IMR-90 (cell line): ENCODE measurements around the gene INSYN2A. TPM values are rescaled to one million over a fixed set of nuclear protein-coding genes. Genes with fewer than 3 reads are reported as not detected.

Experiments used
- ATAC-seq: fragments of 200-7000 bp; cut with Tn5 transposase; 2 replicates; pipeline ENCODE4 v1.9.1; 2020; ENCODE audit warnings: low read depth, mild to moderate bottlenecking, moderate library complexity
- BruUV-seq: library from RNA; stranded (reverse); fragments of 400-500 nt; replicated peaks from 2 replicates; lab custom pipeline; 2021; lab: Mats Ljungman, UMichigan
- CTCF ChIA-PET: fragments of 300-600 bp; formaldehyde crosslinking; extraction: SDS; loops from one replicate; lab custom pipeline; 2021; ENCODE audit warnings: antibody characterized with exemption; lab: Yijun Ruan, JAX
- POLR2A ChIA-PET: fragments of 300-600 bp; sonication (Branson Sonifier 250); formaldehyde crosslinking; loops from one replicate; lab custom pipeline; 2022; ENCODE audit warnings: antibody characterized with exemption; ENCODE audit not compliant: unreplicated experiment; lab: Charles Lee
- DNase-seq: peaks from one replicate; pipeline ENCODE4 v3.0.0; 2013
- H2AFZ ChIP-seq: replicated peaks from 2 replicates; pipeline ENCODE3; 2013; ENCODE audit warnings: low read length, mild to moderate bottlenecking; ENCODE audit not compliant: poor library complexity
- H2AK5ac ChIP-seq: 2 replicates; pipeline ENCODE4 v1.6.1; 2013; ENCODE audit warnings: low read depth, low read length, inconsistent platforms
- H2AK9ac ChIP-seq: replicated peaks from 2 replicates; pipeline ENCODE3; 2013; ENCODE audit warnings: mild to moderate bottlenecking, low read depth, low read length, moderate library complexity; ENCODE audit not compliant: poor library complexity
- H2BK120ac ChIP-seq: 2 replicates; pipeline ENCODE4 v1.6.1; 2013; ENCODE audit warnings: low read depth, low read length, inconsistent platforms
- H2BK15ac ChIP-seq: 3 replicates; pipeline ENCODE4 v1.6.1; 2013; ENCODE audit warnings: low read depth, low read length, inconsistent platforms
- H2BK20ac ChIP-seq: 2 replicates; pipeline ENCODE4 v1.6.1; 2013; ENCODE audit warnings: low read depth, mild to moderate bottlenecking, inconsistent platforms, low read length, moderate library complexity
- H2BK5ac ChIP-seq: 2 replicates; pipeline ENCODE4 v1.6.1; 2013; ENCODE audit warnings: mild to moderate bottlenecking, low read depth, low read length, inconsistent platforms; ENCODE audit not compliant: poor library complexity, severe bottlenecking
- H3K14ac ChIP-seq: replicated peaks from 2 replicates; pipeline ENCODE4 v1.6.1; 2013; ENCODE audit warnings: low read depth, low read length, inconsistent platforms
- H3K18ac ChIP-seq: 2 replicates; pipeline ENCODE4 v1.6.1; 2013; ENCODE audit warnings: low read depth, low read length, control low read depth
- H3K23ac ChIP-seq: 2 replicates; pipeline ENCODE4 v1.6.1; 2013; ENCODE audit warnings: low read depth, low read length, inconsistent platforms
- H3K27ac ChIP-seq: 2 replicates; pipeline ENCODE4 v1.5.1; 2013; ENCODE audit warnings: mild to moderate bottlenecking, control low read depth, low read length; ENCODE audit not compliant: insufficient read depth
- H3K27me3 ChIP-seq: 2 replicates; pipeline ENCODE4 v1.6.1; 2013; ENCODE audit warnings: low read length; ENCODE audit not compliant: control insufficient read depth, insufficient read depth
- H3K36me3 ChIP-seq: 2 replicates; pipeline ENCODE4 v1.6.1; 2013; ENCODE audit warnings: low read length, mixed read lengths; ENCODE audit not compliant: control insufficient read depth, insufficient read depth
- H3K4ac ChIP-seq: 2 replicates; pipeline ENCODE4 v1.6.1; 2013; ENCODE audit warnings: low read depth, low read length, inconsistent platforms
- H3K4me1 ChIP-seq: 2 replicates; pipeline ENCODE4 v1.6.1; 2013; ENCODE audit warnings: low read length, mixed read lengths; ENCODE audit not compliant: control insufficient read depth, insufficient read depth
- H3K4me2 ChIP-seq: 2 replicates; pipeline ENCODE4 v1.6.1; 2013; ENCODE audit warnings: low read depth, mild to moderate bottlenecking, control low read depth, low read length, moderate library complexity
- H3K4me3 ChIP-seq: 2 replicates; pipeline ENCODE4 v1.5.1; 2013; ENCODE audit warnings: low read depth, mild to moderate bottlenecking, control low read depth, low read length, moderate library complexity; ENCODE audit not compliant: insufficient read depth
- H3K56ac ChIP-seq: 2 replicates; pipeline ENCODE4 v1.6.1; 2013; ENCODE audit warnings: low read length, inconsistent platforms; ENCODE audit not compliant: insufficient read depth; ENCODE audit errors: extremely low read depth
- H3K79me1 ChIP-seq, 2 experiments: 2 replicates each; pipeline ENCODE4 v1.6.1; 2013; ENCODE audit warnings: low read length in 2 of 2, inconsistent platforms in 1 of 2, low read depth in 1 of 2
- H3K9ac ChIP-seq: 2 replicates; pipeline ENCODE4 v1.6.1; 2013; ENCODE audit warnings: low read depth, low read length, control low read depth
- H3K9me1 ChIP-seq: 2 replicates; pipeline ENCODE4 v1.6.1; 2013; ENCODE audit warnings: low read length, inconsistent platforms; ENCODE audit not compliant: insufficient read depth
- H3K9me3 ChIP-seq: 2 replicates; pipeline ENCODE4 v1.6.1; 2013; ENCODE audit warnings: low read length; ENCODE audit not compliant: control insufficient read depth, insufficient read depth
- H4K20me1 ChIP-seq: 2 replicates; pipeline ENCODE4 v1.6.1; 2013; ENCODE audit warnings: low read length, inconsistent platforms; ENCODE audit not compliant: insufficient read depth
- H4K5ac ChIP-seq: 2 replicates; pipeline ENCODE4 v1.6.1; 2013; ENCODE audit warnings: mild to moderate bottlenecking, low read depth, low read length, control low read depth
- H4K8ac ChIP-seq, 2 experiments: 2 replicates each; pipeline ENCODE4 v1.6.1; 2013; ENCODE audit warnings: low read depth in 2 of 2, low read length in 2 of 2, control low read depth in 1 of 2, inconsistent platforms in 1 of 2
- H4K91ac ChIP-seq: 2 replicates; pipeline ENCODE4 v1.6.1; 2013; ENCODE audit warnings: low read depth, low read length, inconsistent platforms; ENCODE audit not compliant: insufficient read depth
- BHLHE40 ChIP-seq: fragments of 150-350 bp; IDR thresholded peaks from 2 replicates; pipeline ENCODE4 v1.6.1; 2016; ENCODE audit warnings: mild to moderate bottlenecking, low read depth, low read length
- CEBPB ChIP-seq: IDR thresholded peaks from 2 replicates; pipeline ENCODE4 v1.6.1; 2012; ENCODE audit warnings: low read depth, low read length, improper control_type of control experiment
- CHD1 ChIP-seq: IDR thresholded peaks from 2 replicates; pipeline ENCODE4 v1.6.1; 2012; ENCODE audit warnings: low read depth, low read length, improper control_type of control experiment
- ELK1 ChIP-seq: fragments of 150-350 bp; IDR thresholded peaks from 2 replicates; pipeline ENCODE4 v1.6.1; 2016; ENCODE audit warnings: low read depth, mild to moderate bottlenecking, low read length, moderate library complexity, borderline replicate concordance
- FOS ChIP-seq: fragments of 150-350 bp; IDR thresholded peaks from 2 replicates; pipeline ENCODE4 v1.6.1; 2016; ENCODE audit warnings: low read depth, low read length
- MAFK ChIP-seq: IDR thresholded peaks from 2 replicates; pipeline ENCODE4 v1.6.1; 2012; ENCODE audit warnings: low read depth, low read length, improper control_type of control experiment
- MAZ ChIP-seq: IDR thresholded peaks from 2 replicates; pipeline ENCODE4 v1.6.1; 2012; ENCODE audit warnings: low read depth, mild to moderate bottlenecking, low read length, improper control_type of control experiment, moderate library complexity, borderline replicate concordance
- MXI1 ChIP-seq: IDR thresholded peaks from 2 replicates; pipeline ENCODE4 v1.6.1; 2012; ENCODE audit warnings: low read depth, mild to moderate bottlenecking, low read length, moderate library complexity, borderline replicate concordance
- NFE2L2 ChIP-seq: fragments of 150-350 bp; IDR thresholded peaks from 2 replicates; pipeline ENCODE4 v1.6.1; 2016; ENCODE audit warnings: low read depth, mild to moderate bottlenecking, low read length
- POLR2A ChIP-seq: IDR thresholded peaks from 2 replicates; pipeline ENCODE4 v1.6.1; 2012; ENCODE audit warnings: mild to moderate bottlenecking, low read depth, low read length
- RAD21 ChIP-seq: IDR thresholded peaks from 2 replicates; pipeline ENCODE4 v1.6.1; 2012; ENCODE audit warnings: low read length, improper control_type of control experiment
- RCOR1 ChIP-seq: IDR thresholded peaks from 2 replicates; pipeline ENCODE4 v1.6.1; 2012; ENCODE audit warnings: mild to moderate bottlenecking, low read length, improper control_type of control experiment; ENCODE audit not compliant: insufficient replicate concordance
- RFX5 ChIP-seq: IDR thresholded peaks from 2 replicates; pipeline ENCODE4 v1.8.0; 2012; ENCODE audit warnings: low read depth, mild to moderate bottlenecking, low read length, moderate library complexity
- SMC3 ChIP-seq: fragments of 150-350 bp; IDR thresholded peaks from 2 replicates; pipeline ENCODE4 v1.6.1; 2016; ENCODE audit warnings: low read depth, mild to moderate bottlenecking, antibody characterized with exemption, low read length, moderate library complexity
- USF2 ChIP-seq: fragments of 150-350 bp; IDR thresholded peaks from 2 replicates; pipeline ENCODE4 v1.6.1; 2017; ENCODE audit warnings: mild to moderate bottlenecking, antibody characterized with exemption, low read length, low read depth
- WGBS, 2 experiments: methylation state at CpG; one replicate each; pipeline versions ENCODE4 v1.1.5 to v1.1.7; 2013; ENCODE audit warnings: missing lambda C conversion rate in 2 of 2; ENCODE audit not compliant: insufficient read length in 1 of 2; ENCODE audit errors: extremely low coverage in 2 of 2; 5-methylcytosine and 5-hydroxymethylcytosine counted together
- dilution Hi-C: fragments of 300-500 bp; cut with HindIII; formaldehyde crosslinking; loops from one replicate; pipeline ENCODE4 v1.14.3; 2018; ENCODE audit warnings: low sequenced_read_pairs; ENCODE audit not compliant: unreplicated experiment
- in situ Hi-C: fragments of 300-500 bp; cut with MboI; formaldehyde crosslinking; loops from 3 replicates; pipeline ENCODE4 v1.14.3; 2019; ENCODE audit warnings: low sequenced_read_pairs, inconsistent platforms, mixed read lengths
- intact Hi-C: fragments of 100-400 bp; cut with micrococcal nuclease; formaldehyde crosslinking; loops from 2 replicates; pipeline ENCODE4 v1.10.0; 2022
- polyA plus RNA-seq, 3 experiments: library from polyadenylated mRNA; depleted of rRNA; stranded (reverse); fragments of >200 nt; gene quantifications; 2 replicates each; pipeline ENCODE4 v1.2.3, GENCODE V29; 2012; ENCODE audit warnings: low replicate concordance in 1 of 3
- total RNA-seq: library from RNA; depleted of rRNA; stranded (reverse); fragments of >200 nt; gene quantifications from 2 replicates; pipeline ENCODE4 v1.2.3, GENCODE V29; 2012
- TF ChIP-seq, protein P1 (sequence below): conservative IDR thresholded peaks from 2 replicates; pipeline ENCODE4 v1.5.1; 2012; ENCODE audit warnings: mild to moderate bottlenecking, low read depth, low read length, improper control_type of control experiment

The INSYN2A gene
- total and polyA plus RNA-seq, 2 of the 4 experiments (the other 2 are of a cell fraction): 0.10 to 0.18 TPM

DNA sequence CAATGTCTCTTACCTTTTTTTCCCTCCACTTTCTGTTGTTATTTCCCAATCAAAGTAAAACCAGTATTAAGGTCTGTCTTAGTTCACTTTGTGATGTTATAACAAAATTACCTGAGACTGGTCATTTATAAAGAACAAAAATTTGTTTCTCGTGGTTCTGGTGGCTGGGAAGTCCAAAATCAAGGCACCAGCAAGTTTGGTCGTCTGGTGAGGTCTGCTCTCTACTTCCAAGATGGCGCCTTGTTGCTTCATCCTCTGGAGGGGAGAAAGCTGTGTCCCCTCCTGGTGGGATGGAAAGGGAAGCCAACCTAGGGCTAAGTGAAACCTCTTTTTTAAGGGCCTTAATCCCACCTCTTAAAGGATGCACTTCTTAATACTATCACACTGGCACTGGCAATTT is 22.3 kb upstream of the INSYN2A start:
- WGBS, 2 experiments: no CpG with 5 or more reads among the region's 3 CpGs
- dilution Hi-C loops (no loop called here), in situ Hi-C loops (no loop called here)

More for the DNA sequence above, 22.3 kb upstream of the INSYN2A start:
- H3K14ac ChIP-seq: no peak overlapping the region
- intact Hi-C loops: no loop called here
- H3K4me3 ChIP-seq: no peak overlapping the region
- DNase-seq: no peak
- H2AK5ac ChIP-seq: no peak overlapping the region
- H3K79me1 ChIP-seq: peaks cover 13 to 15% of the 10 kb centered on the region in 2 experiments
- H2AFZ ChIP-seq: no peak overlapping the region
- no peak overlapping the region for H4K8ac ChIP-seq
- ChIA-PET CTCF (no interaction called here), POLR2A (no interaction called here)
- no peak overlapping the region for H2BK20ac ChIP-seq
- no peak overlapping the region for H4K91ac ChIP-seq
- no peaks in the 10 kb centered on the region for H3K4me1 ChIP-seq
- H3K9me1 ChIP-seq: peaks cover 4% of the 10 kb centered on the region; the same call in 1 of the 2 replicates
- ATAC-seq: no peak
- no peak overlapping the region for H2BK15ac ChIP-seq
- H3K27me3 ChIP-seq: no peaks in the 10 kb centered on the region
- H3K56ac ChIP-seq: no peak overlapping the region
- no peak overlapping the region for H2BK5ac ChIP-seq
- no peaks in the 10 kb centered on the region for H3K9me3 ChIP-seq
- no peak overlapping the region for H3K18ac ChIP-seq
- no peak overlapping the region for H3K9ac ChIP-seq
- H3K27ac ChIP-seq: no peak overlapping the region
- no peak overlapping the region for H4K5ac ChIP-seq
- TF ChIP-seq MAFK (no peak), MXI1 (no peak), FOS (no peak), RCOR1 (no peak), POLR2A (no peak), ELK1 (no peak), NFE2L2 (no peak), MAZ (no peak), CEBPB (no peak), USF2 (no peak), RFX5 (no peak), RAD21 (no peak), BHLHE40 (no peak), SMC3 (no peak), CHD1 (no peak)
- TF ChIP-seq, protein P1, sequence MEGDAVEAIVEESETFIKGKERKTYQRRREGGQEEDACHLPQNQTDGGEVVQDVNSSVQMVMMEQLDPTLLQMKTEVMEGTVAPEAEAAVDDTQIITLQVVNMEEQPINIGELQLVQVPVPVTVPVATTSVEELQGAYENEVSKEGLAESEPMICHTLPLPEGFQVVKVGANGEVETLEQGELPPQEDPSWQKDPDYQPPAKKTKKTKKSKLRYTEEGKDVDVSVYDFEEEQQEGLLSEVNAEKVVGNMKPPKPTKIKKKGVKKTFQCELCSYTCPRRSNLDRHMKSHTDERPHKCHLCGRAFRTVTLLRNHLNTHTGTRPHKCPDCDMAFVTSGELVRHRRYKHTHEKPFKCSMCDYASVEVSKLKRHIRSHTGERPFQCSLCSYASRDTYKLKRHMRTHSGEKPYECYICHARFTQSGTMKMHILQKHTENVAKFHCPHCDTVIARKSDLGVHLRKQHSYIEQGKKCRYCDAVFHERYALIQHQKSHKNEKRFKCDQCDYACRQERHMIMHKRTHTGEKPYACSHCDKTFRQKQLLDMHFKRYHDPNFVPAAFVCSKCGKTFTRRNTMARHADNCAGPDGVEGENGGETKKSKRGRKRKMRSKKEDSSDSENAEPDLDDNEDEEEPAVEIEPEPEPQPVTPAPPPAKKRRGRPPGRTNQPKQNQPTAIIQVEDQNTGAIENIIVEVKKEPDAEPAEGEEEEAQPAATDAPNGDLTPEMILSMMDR: no peak
- 0 out of 2 replicates have a peak, but pooled peaks cover 4% of the 10 kb centered on the region for H4K20me1 ChIP-seq
- BruUV-seq: no TSS peak
- no peak overlapping the region for H2AK9ac ChIP-seq
- H2BK120ac ChIP-seq: no peak overlapping the region
- H3K36me3 ChIP-seq: peaks cover 4% of the 10 kb centered on the region; the same call in 1 of the 2 replicates
- H3K4ac ChIP-seq: no peak overlapping the region
- H3K4me2 ChIP-seq: no peak overlapping the region
- H3K23ac ChIP-seq: no peak overlapping the region
